ENCODE measurements around the gene DLL4. TPM values are rescaled to one million over a fixed set of nuclear protein-coding genes. Genes with fewer than 3 reads are reported as not detected.

The DLL4 gene
- total and polyA plus RNA-seq, 2 experiments from 2014 or later: not detected

- Histone ChIP-seq H2AFZ (no peak overlapping the region), H3K9ac (peak overlapping the region; percentile 19; the same call in 1 of the 2 replicates)
Observed at GRCh38 chr15:40982855-40983254, 53.7 kb downstream of the DLL4 start.

GRCh38 chr15:40984406-40984805, 55.3 kb downstream of the DLL4 start:
- Histone ChIP-seq H3K36me3 (ENCODE audit: low read depth) (peaks cover 39% of the 10 kb centered on the region; the same call in 1 of the 2 replicates), H3K4me1 (ENCODE audit: insufficient read depth) (peaks cover 46% of the 10 kb centered on the region), H2AFZ (no peak overlapping the region), H3K27me3 (replicated peaks; ENCODE audit: insufficient read depth) (no peaks in the 10 kb centered on the region), H3K9ac (peak overlapping the region; percentile 57), H3K79me2 (ENCODE audit: insufficient read depth) (no peaks in the 10 kb centered on the region), H3K4me3 (no peak overlapping the region), H4K20me1 (ENCODE audit: insufficient read depth) (no peaks in the 10 kb centered on the region), H3F3A (ENCODE audit: insufficient read depth) (peaks cover 54% of the 10 kb centered on the region), H3K4me2 (ENCODE audit: unreplicated experiment) (peak overlapping the region; percentile 20), H3K9me2 (ENCODE audit: insufficient read depth) (no peaks in the 10 kb centered on the region), H3K9me3 (ENCODE audit: low read depth) (no peaks in the 10 kb centered on the region), H3K27ac (peak overlapping the region; percentile 93)
- TF ChIP-seq EZH2 (IDR thresholded peaks at IDR 0.05; ENCODE audit: insufficient read depth, poor library complexity, severe bottlenecking): no peak
- TF ChIP-seq EZH2phosphoT487 (IDR thresholded peaks at IDR 0.05; ENCODE audit: insufficient read depth, low read depth): no peak
- 97% methylated on average over 5 of the region's 5 CpGs for WGBS, 2 experiments (ENCODE audit: low coverage in 1 of 2, low lambda C conversion rate in 2 of 2, missing lambda C conversion rate in 2 of 2)
- in situ Hi-C loops (cut with MboI): no loop called here
- DNase-seq: no peak

More at GRCh38 chr15:40982855-40983254, 53.7 kb downstream of the DLL4 start:
- DNase-seq: peak; percentile 84
- WGBS, 2 experiments (ENCODE audit: low coverage in 1 of 2, low lambda C conversion rate in 2 of 2, missing lambda C conversion rate in 2 of 2): 36 to 48% methylated on average over 13 of the region's 13 CpGs
- H4K20me1 ChIP-seq (ENCODE audit: insufficient read depth): no peaks in the 10 kb centered on the region
- TF ChIP-seq EZH2phosphoT487 (IDR thresholded peaks at IDR 0.05; ENCODE audit: insufficient read depth, low read depth) (no peak), EZH2 (IDR thresholded peaks at IDR 0.05; ENCODE audit: insufficient read depth, poor library complexity, severe bottlenecking) (no peak)
- no peaks in the 10 kb centered on the region for H3K9me2 ChIP-seq (ENCODE audit: insufficient read depth)
- H3K4me1 ChIP-seq (ENCODE audit: insufficient read depth): peaks cover 46% of the 10 kb centered on the region
- H3K79me2 ChIP-seq (ENCODE audit: insufficient read depth): no peaks in the 10 kb centered on the region
- no peaks in the 10 kb centered on the region for H3K27me3 ChIP-seq (replicated peaks; ENCODE audit: insufficient read depth)
- H3K4me3 ChIP-seq: no peak overlapping the region
- peaks cover 52% of the 10 kb centered on the region for H3F3A ChIP-seq (ENCODE audit: insufficient read depth)
- peak overlapping the region; percentile 49 for H3K4me2 ChIP-seq (ENCODE audit: unreplicated experiment)
- no peaks in the 10 kb centered on the region for H3K9me3 ChIP-seq (ENCODE audit: low read depth)
- peaks cover 49% of the 10 kb centered on the region; the same call in 1 of the 2 replicates for H3K36me3 ChIP-seq (ENCODE audit: low read depth)
- in situ Hi-C loops (cut with MboI): no loop called here
- H3K27ac ChIP-seq: peak overlapping the region; percentile 93

- DNase-seq: peak; percentile 95
- Histone ChIP-seq H3K9me2 (ENCODE audit: insufficient read depth) (no peaks in the 10 kb centered on the region), H3F3A (ENCODE audit: insufficient read depth) (peaks cover 54% of the 10 kb centered on the region), H3K4me1 (ENCODE audit: insufficient read depth) (peaks cover 46% of the 10 kb centered on the region), H3K27me3 (replicated peaks; ENCODE audit: insufficient read depth) (no peaks in the 10 kb centered on the region), H3K79me2 (ENCODE audit: insufficient read depth) (no peaks in the 10 kb centered on the region), H3K4me3 (no peak overlapping the region), H2AFZ (no peak overlapping the region), H3K36me3 (ENCODE audit: low read depth) (peaks cover 43% of the 10 kb centered on the region; the same call in 1 of the 2 replicates), H3K9me3 (ENCODE audit: low read depth) (no peaks in the 10 kb centered on the region), H3K9ac (peak overlapping the region; percentile 57), H3K4me2 (ENCODE audit: unreplicated experiment) (peak overlapping the region; percentile 52), H4K20me1 (ENCODE audit: insufficient read depth) (no peaks in the 10 kb centered on the region), H3K27ac (peak overlapping the region; percentile 93)
- TF ChIP-seq EZH2phosphoT487 (IDR thresholded peaks at IDR 0.05; ENCODE audit: insufficient read depth, low read depth) (no peak), EZH2 (IDR thresholded peaks at IDR 0.05; ENCODE audit: insufficient read depth, poor library complexity, severe bottlenecking) (no peak)
- in situ Hi-C loops (cut with MboI): no loop called here
- WGBS, 2 experiments (ENCODE audit: low coverage in 1 of 2, low lambda C conversion rate in 2 of 2, missing lambda C conversion rate in 2 of 2): 27 to 31% methylated on average over 4 of the region's 4 CpGs
Observed at GRCh38 chr15:40984964-40985363, 55.8 kb downstream of the DLL4 start.

GRCh38 chr15:40985541-40986330, 56.6 kb downstream of the DLL4 start:
- H3K4me2 ChIP-seq (ENCODE audit: unreplicated experiment): peak overlapping the region; percentile 52
- H3K27ac ChIP-seq: peak overlapping the region; percentile 93
- peaks cover 54% of the 10 kb centered on the region for H3F3A ChIP-seq (ENCODE audit: insufficient read depth)
- no peaks in the 10 kb centered on the region for H3K9me3 ChIP-seq (ENCODE audit: low read depth)
- H3K27me3 ChIP-seq (replicated peaks; ENCODE audit: insufficient read depth): no peaks in the 10 kb centered on the region
- peaks cover 47% of the 10 kb centered on the region; the same call in 1 of the 2 replicates for H3K36me3 ChIP-seq (ENCODE audit: low read depth)
- no peak overlapping the region for H3K4me3 ChIP-seq
- no peaks in the 10 kb centered on the region for H4K20me1 ChIP-seq (ENCODE audit: insufficient read depth)
- no peak overlapping the region for H2AFZ ChIP-seq
- WGBS, 2 experiments (ENCODE audit: low coverage in 1 of 2, low lambda C conversion rate in 2 of 2, missing lambda C conversion rate in 2 of 2): 40 to 41% methylated on average over 6 of the region's 6 CpGs
- in situ Hi-C loops (cut with MboI): no loop called here
- TF ChIP-seq EZH2phosphoT487 (IDR thresholded peaks at IDR 0.05; ENCODE audit: insufficient read depth, low read depth): no peak
- no peak for TF ChIP-seq EZH2 (IDR thresholded peaks at IDR 0.05; ENCODE audit: insufficient read depth, poor library complexity, severe bottlenecking)
- H3K79me2 ChIP-seq (ENCODE audit: insufficient read depth): no peaks in the 10 kb centered on the region
- peak overlapping the region; percentile 55 for H3K9ac ChIP-seq
- no peaks in the 10 kb centered on the region for H3K9me2 ChIP-seq (ENCODE audit: insufficient read depth)
- peak; percentile 68 for DNase-seq
- H3K4me1 ChIP-seq (ENCODE audit: insufficient read depth): peaks cover 46% of the 10 kb centered on the region

Data from GM23248 (cell line).